MCF 10A (cell line): ENCODE measurements around the gene CYTL1. TPM values are rescaled to one million over a fixed set of nuclear protein-coding genes. Genes with fewer than 3 reads are reported as not detected.
A peak's percentile ranks its signal among the peaks of the same experiment; 100 is the strongest.

ENCODE experiments used
- BruUV-seq: library from RNA; stranded (reverse); fragments of 400-500 nt; replicated peaks from 2 replicates; lab custom pipeline; 2021; lab: Mats Ljungman, UMichigan
- CTCF ChIA-PET: fragments of 300-600 bp; sonication (Branson Sonifier 250); formaldehyde crosslinking; extraction: SDS; loops from one replicate; lab custom pipeline; 2021; ENCODE audit warnings: antibody characterized with exemption, inconsistent platforms; lab: Yijun Ruan, JAX
- POLR2A ChIA-PET: fragments of 300-600, 350-650 bp; sonication (Branson Sonifier 250); formaldehyde crosslinking; extraction: SDS; loops from one replicate; lab custom pipeline; 2020; ENCODE audit warnings: antibody characterized with exemption, inconsistent platforms; lab: Yijun Ruan, JAX
- DNase-seq: peaks from one replicate; pipeline ENCODE4 v3.0.0-alpha.2; 2018; ENCODE audit not compliant: unreplicated experiment
- H3K27ac Mint-ChIP-seq: one replicate; pipeline ENCODE4 v1.8.0; 2022; ENCODE audit warnings: mild to moderate bottlenecking, low read depth, mixed read lengths; ENCODE audit not compliant: unreplicated experiment
- H3K27me3 Mint-ChIP-seq: one replicate; pipeline ENCODE4 v1.8.0; 2022; ENCODE audit warnings: mixed read lengths; ENCODE audit not compliant: insufficient read depth, unreplicated experiment
- H3K36me3 Mint-ChIP-seq: one replicate; pipeline ENCODE4 v1.8.0; 2022; ENCODE audit warnings: mild to moderate bottlenecking, moderate library complexity, mixed read lengths; ENCODE audit not compliant: insufficient read depth, unreplicated experiment
- H3K4me1 Mint-ChIP-seq: one replicate; pipeline ENCODE4 v1.8.0; 2022; ENCODE audit warnings: mixed read lengths; ENCODE audit not compliant: insufficient read depth, unreplicated experiment
- H3K4me3 Mint-ChIP-seq: one replicate; pipeline ENCODE4 v1.8.0; 2022; ENCODE audit warnings: mild to moderate bottlenecking, moderate library complexity, mixed read lengths; ENCODE audit not compliant: unreplicated experiment
- H3K9me3 Mint-ChIP-seq: one replicate; pipeline ENCODE4 v1.8.0; 2022; ENCODE audit warnings: mixed read lengths; ENCODE audit not compliant: unreplicated experiment
- intact Hi-C: fragments of 100-400 bp; cut with micrococcal nuclease; formaldehyde crosslinking; loops from 2 replicates; pipeline ENCODE4 v1.14.1; 2022
- total RNA-seq: library from RNA; stranded (reverse); gene quantifications from 2 replicates; pipeline ENCODE4 v1.2.3, GENCODE V29; 2022
- TF ChIP-seq, protein P1 (sequence below): fragments of 200-600 bp; IDR thresholded peaks from one replicate; pipeline ENCODE4 v1.8.0; 2022; ENCODE audit warnings: antibody characterized with exemption, mild to moderate bottlenecking; ENCODE audit not compliant: unreplicated experiment

Gene CYTL1
- total RNA-seq, 1 experiment from 2014 or later: not detected

DNA sequence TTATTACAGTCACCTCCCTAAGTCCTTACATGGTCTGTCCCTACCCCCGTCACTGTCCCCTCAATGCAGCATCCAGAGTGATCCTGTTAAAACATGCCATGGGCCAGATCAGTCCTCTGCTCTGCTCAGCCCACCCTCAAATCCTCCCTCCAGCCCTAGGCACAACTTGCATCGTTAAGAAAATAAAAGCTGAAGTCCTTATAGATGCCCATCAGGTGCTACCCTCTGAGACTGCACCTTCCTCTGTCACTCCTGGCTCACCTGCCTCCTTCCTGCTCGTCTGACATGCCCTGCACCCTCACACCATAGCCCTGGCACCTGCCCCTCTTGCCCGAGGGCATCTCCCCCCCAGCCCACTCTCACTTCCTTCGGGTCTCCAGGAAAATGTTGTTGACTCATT is 36.2 kb upstream of the CYTL1 start:
- no peak for DNase-seq
- H3K27ac Mint-ChIP-seq: no peak overlapping the region
- H3K4me3 Mint-ChIP-seq: no peak overlapping the region
- TF ChIP-seq, protein P1, sequence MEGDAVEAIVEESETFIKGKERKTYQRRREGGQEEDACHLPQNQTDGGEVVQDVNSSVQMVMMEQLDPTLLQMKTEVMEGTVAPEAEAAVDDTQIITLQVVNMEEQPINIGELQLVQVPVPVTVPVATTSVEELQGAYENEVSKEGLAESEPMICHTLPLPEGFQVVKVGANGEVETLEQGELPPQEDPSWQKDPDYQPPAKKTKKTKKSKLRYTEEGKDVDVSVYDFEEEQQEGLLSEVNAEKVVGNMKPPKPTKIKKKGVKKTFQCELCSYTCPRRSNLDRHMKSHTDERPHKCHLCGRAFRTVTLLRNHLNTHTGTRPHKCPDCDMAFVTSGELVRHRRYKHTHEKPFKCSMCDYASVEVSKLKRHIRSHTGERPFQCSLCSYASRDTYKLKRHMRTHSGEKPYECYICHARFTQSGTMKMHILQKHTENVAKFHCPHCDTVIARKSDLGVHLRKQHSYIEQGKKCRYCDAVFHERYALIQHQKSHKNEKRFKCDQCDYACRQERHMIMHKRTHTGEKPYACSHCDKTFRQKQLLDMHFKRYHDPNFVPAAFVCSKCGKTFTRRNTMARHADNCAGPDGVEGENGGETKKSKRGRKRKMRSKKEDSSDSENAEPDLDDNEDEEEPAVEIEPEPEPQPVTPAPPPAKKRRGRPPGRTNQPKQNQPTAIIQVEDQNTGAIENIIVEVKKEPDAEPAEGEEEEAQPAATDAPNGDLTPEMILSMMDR: no peak
- POLR2A ChIA-PET: no interaction called here
- H3K27me3 Mint-ChIP-seq: peaks cover under 1% of the 10 kb centered on the region
- no peaks in the 10 kb centered on the region for H3K36me3 Mint-ChIP-seq
- intact Hi-C loops: loop anchor here (10.0 kb wide), 2 partner anchors 339 to 659 kb away; partner anchors contain the start of gene EVC
- BruUV-seq: no TSS peak
- H3K4me1 Mint-ChIP-seq: no peaks in the 10 kb centered on the region
- no peaks in the 10 kb centered on the region for H3K9me3 Mint-ChIP-seq
- CTCF ChIA-PET: interaction anchor here (0.7 kb wide), 1 partner anchor 735 kb away, joined by 3 read pairs; no protein-coding TSS in a partner anchor

DNA sequence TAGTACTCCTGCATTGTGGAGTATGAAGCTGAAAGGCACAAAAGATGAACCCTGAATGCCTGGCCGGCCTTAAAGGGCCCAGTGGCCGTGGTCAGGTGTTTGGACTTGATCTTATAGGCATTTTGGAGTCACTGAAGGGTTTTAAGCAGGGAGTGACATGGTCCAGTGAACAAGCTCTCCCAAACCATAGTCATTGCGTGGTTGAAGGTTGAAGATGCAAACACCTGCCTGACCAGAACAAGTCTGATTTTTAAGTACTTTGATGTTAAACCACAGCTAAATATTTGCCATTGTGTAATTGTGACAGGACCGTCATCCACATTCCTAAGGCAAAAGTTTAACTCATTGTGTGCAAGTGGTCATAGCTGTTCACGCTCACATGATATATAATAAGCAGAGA is 35.3 kb upstream of the CYTL1 start:
- no peak overlapping the region for H3K4me3 Mint-ChIP-seq
- H3K27ac Mint-ChIP-seq: peak overlapping the region; percentile 59
- no peak for DNase-seq
- TF ChIP-seq, protein P1: no peak
- no TSS peak for BruUV-seq
- POLR2A ChIA-PET: interaction anchor here (0.6 kb wide), 1 partner anchor 391 kb away, joined by 4 read pairs; no protein-coding TSS in a partner anchor
- H3K4me1 Mint-ChIP-seq: no peaks in the 10 kb centered on the region
- H3K36me3 Mint-ChIP-seq: no peaks in the 10 kb centered on the region
- CTCF ChIA-PET: interaction anchor here (0.6 to 1.3 kb wide), 4 partner anchors 10 to 736 kb away, joined by 3 to 8 read pairs (median 3); no protein-coding TSS in a partner anchor
- intact Hi-C loops: loop anchor here (10.0 kb wide), 2 partner anchors 340 to 660 kb away; partner anchors contain the start of gene EVC
- no peaks in the 10 kb centered on the region for H3K9me3 Mint-ChIP-seq
- no peaks in the 10 kb centered on the region for H3K27me3 Mint-ChIP-seq

DNA sequence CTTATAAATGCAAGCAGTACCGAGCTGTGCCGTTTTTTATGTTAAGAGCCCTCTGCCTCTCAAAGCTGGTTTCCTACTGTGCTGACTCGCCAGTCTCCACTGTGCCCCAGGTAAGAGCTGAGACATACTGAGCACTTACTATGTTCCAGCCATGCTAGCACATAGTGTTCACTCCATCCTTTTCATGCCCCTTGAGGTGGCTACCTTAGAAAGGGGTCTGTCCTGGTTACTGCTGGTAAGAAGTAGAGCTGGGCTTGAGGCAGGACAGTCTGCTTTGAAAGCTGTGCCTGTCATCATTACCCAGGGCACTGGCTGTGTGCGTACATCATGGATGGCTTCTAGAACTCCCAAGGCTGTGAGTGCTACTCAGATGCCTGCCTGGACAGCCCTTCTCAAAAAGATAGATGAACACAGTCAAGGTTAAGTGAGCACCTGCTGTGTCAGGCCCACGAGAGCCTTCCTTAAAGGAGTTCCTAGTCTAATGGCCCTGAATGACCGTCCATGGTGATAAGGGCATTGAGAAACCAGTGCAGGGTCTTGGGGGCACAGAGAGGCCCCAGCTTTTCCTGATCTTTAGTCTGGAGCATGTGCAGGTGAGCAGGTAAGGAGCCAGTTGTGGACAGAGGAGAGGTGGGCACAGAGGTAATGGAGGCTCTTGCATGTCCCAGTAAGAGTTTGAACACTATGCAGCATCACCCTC is 33.6 kb upstream of the CYTL1 start:
- ChIA-PET POLR2A (no interaction called here), CTCF (interaction anchor here (0.6 to 1.0 kb wide), 5 partner anchors 59 to 572 kb away, joined by 3 to 6 read pairs (median 3); no protein-coding TSS in a partner anchor)
- no peaks in the 10 kb centered on the region for H3K9me3 Mint-ChIP-seq
- H3K4me1 Mint-ChIP-seq: no peaks in the 10 kb centered on the region
- no peak for DNase-seq
- BruUV-seq: no TSS peak
- H3K4me3 Mint-ChIP-seq: no peak overlapping the region
- H3K27ac Mint-ChIP-seq: no peak overlapping the region
- no peaks in the 10 kb centered on the region for H3K36me3 Mint-ChIP-seq
- no peaks in the 10 kb centered on the region for H3K27me3 Mint-ChIP-seq
- TF ChIP-seq, protein P1: no peak
- intact Hi-C loops: loop anchor here (10.0 kb wide), 2 partner anchors 342 to 662 kb away; partner anchors contain the start of gene EVC

DNA sequence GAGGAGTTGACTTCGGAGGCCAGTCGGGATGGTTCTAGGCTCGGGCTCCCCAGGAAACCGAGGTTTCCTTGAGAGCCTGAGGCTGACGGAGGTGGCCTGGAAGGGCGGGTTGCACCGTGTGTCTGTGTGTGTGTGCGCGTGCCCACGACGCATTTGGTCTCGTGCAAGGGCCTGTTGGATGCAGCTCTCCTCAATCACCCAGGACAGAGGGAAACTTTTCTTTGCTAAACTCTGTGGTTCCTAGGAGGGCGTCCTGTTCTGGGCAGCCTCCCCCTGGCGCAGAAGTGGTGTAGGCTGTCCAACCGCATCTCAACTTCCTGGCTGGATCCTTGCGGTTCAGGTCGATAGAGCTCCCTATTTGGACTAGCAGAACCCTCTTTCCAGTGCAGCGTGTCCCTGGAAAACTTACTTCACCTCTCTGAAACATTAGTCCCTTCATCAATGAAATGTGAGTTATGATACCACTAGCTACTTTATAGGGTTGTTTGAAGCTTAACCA is 33.0 kb upstream of the CYTL1 start:
- Mint-ChIP-seq H3K9me3 (no peaks in the 10 kb centered on the region), H3K36me3 (no peaks in the 10 kb centered on the region), H3K27me3 (no peaks in the 10 kb centered on the region), H3K27ac (no peak overlapping the region), H3K4me1 (no peaks in the 10 kb centered on the region), H3K4me3 (no peak overlapping the region)
- intact Hi-C loops: loop anchor here (10.0 kb wide), 2 partner anchors 343 to 663 kb away; partner anchors contain the start of gene EVC
- CTCF ChIA-PET: interaction anchor here (0.6 to 1.0 kb wide), 4 partner anchors 59 to 571 kb away, joined by 3 to 4 read pairs (median 3); no protein-coding TSS in a partner anchor
- DNase-seq: no peak
- BruUV-seq: no TSS peak
- TF ChIP-seq, protein P1: no peak
- POLR2A ChIA-PET: no interaction called here
